H9 (cell line): ENCODE measurements around the gene RORB. TPM values are rescaled to one million over a fixed set of nuclear protein-coding genes. Genes with fewer than 3 reads are reported as not detected.

ENCODE experiments used
- DNase-seq: peaks from one replicate; pipeline ENCODE4 v3.0.0-alpha.2; 2017
- H2AFZ ChIP-seq: one replicate; pipeline ENCODE4 v1.6.1; 2013; ENCODE audit warnings: mild to moderate bottlenecking, low read length, control low read depth, moderate library complexity
- H2AK5ac ChIP-seq: 2 replicates; pipeline ENCODE4 v1.6.1; 2013; ENCODE audit warnings: low read length, control low read depth, mixed read lengths; ENCODE audit not compliant: insufficient read length
- H2BK120ac ChIP-seq: one replicate; pipeline ENCODE4 v1.6.1; 2013; ENCODE audit warnings: low read depth, mild to moderate bottlenecking, low read length, control low read depth, inconsistent platforms; ENCODE audit not compliant: poor library complexity, severe bottlenecking
- H2BK12ac ChIP-seq: 2 replicates; pipeline ENCODE4 v1.6.1; 2013; ENCODE audit warnings: low read length, control low read depth, mixed read lengths, low read depth; ENCODE audit not compliant: insufficient read length
- H2BK15ac ChIP-seq: 2 replicates; pipeline ENCODE4 v1.6.1; 2013; ENCODE audit warnings: low read depth, low read length, control low read depth
- H2BK20ac ChIP-seq: one replicate; pipeline ENCODE4 v1.6.1; 2013; ENCODE audit warnings: low read depth, mild to moderate bottlenecking, low read length, control low read depth, inconsistent platforms; ENCODE audit not compliant: poor library complexity, severe bottlenecking
- H2BK5ac ChIP-seq: 2 replicates; pipeline ENCODE4 v1.6.1; 2013; ENCODE audit warnings: low read length, control low read depth, mixed read lengths; ENCODE audit not compliant: insufficient read length
- H3K14ac ChIP-seq: 2 replicates; pipeline ENCODE4 v1.6.1; 2013; ENCODE audit warnings: low read length, control low read depth; ENCODE audit not compliant: insufficient read depth
- H3K18ac ChIP-seq: 2 replicates; pipeline ENCODE4 v1.6.1; 2013; ENCODE audit warnings: low read depth, mild to moderate bottlenecking, mixed read lengths, low read length, control low read depth; ENCODE audit not compliant: insufficient read length
- H3K23ac ChIP-seq: 2 replicates; pipeline ENCODE4 v1.6.1; 2013; ENCODE audit warnings: low read length, control low read depth, mixed read lengths, low read depth; ENCODE audit not compliant: insufficient read length
- H3K23me2 ChIP-seq: 2 replicates; pipeline ENCODE4 v1.6.1; 2013; ENCODE audit warnings: low read depth, mild to moderate bottlenecking, mixed read lengths, low read length, control low read depth; ENCODE audit not compliant: insufficient read length, poor library complexity, severe bottlenecking
- H3K27ac ChIP-seq: 2 replicates; pipeline ENCODE4 v1.5.1; 2013; ENCODE audit warnings: low read length, control low read depth, mixed read lengths, low read depth; ENCODE audit not compliant: insufficient read length
- H3K27me3 ChIP-seq: 2 replicates; pipeline ENCODE4 v1.6.1; 2013; ENCODE audit warnings: low read length, control low read depth, inconsistent platforms; ENCODE audit not compliant: insufficient read depth
- H3K4ac ChIP-seq: 2 replicates; pipeline ENCODE4 v1.6.1; 2013; ENCODE audit warnings: low read depth, mild to moderate bottlenecking, control low read depth, inconsistent platforms, low read length, moderate library complexity
- H3K4me1 ChIP-seq: 2 replicates; pipeline ENCODE4 v1.6.1; 2013; ENCODE audit warnings: low read length, control low read depth, inconsistent platforms; ENCODE audit not compliant: insufficient read depth
- H3K4me2 ChIP-seq: 2 replicates; pipeline ENCODE4 v1.6.1; 2013; ENCODE audit warnings: low read length, control low read depth, mixed read lengths; ENCODE audit not compliant: insufficient read length, insufficient read depth
- H3K56ac ChIP-seq: 2 replicates; pipeline ENCODE4 v1.6.1; 2013; ENCODE audit warnings: low read depth, mild to moderate bottlenecking, mixed read lengths, low read length, control low read depth; ENCODE audit not compliant: insufficient read length
- H3K79me1 ChIP-seq: 2 replicates; pipeline ENCODE4 v1.6.1; 2013; ENCODE audit warnings: low read depth, mild to moderate bottlenecking, moderate library complexity, low read length, control low read depth, inconsistent platforms; ENCODE audit not compliant: insufficient read depth, poor library complexity, severe bottlenecking
- H3K79me2 ChIP-seq: 2 replicates; pipeline ENCODE4 v1.6.1; 2013; ENCODE audit warnings: low read length, control low read depth, inconsistent platforms; ENCODE audit not compliant: insufficient read depth
- H3K9ac ChIP-seq: 2 replicates; pipeline ENCODE4 v1.6.1; 2013; ENCODE audit warnings: low read length, control low read depth, mixed read lengths; ENCODE audit not compliant: insufficient read length; ENCODE audit errors: extremely low read depth
- H3K9me3 ChIP-seq: one replicate; pipeline ENCODE4 v1.6.1; 2013; ENCODE audit warnings: low read depth, low read length, inconsistent platforms; ENCODE audit not compliant: control insufficient read depth
- H3T11ph ChIP-seq: one replicate; pipeline ENCODE4 v1.6.1; 2013; ENCODE audit warnings: mild to moderate bottlenecking, low read length, control low read depth, inconsistent platforms
- H4K20me1 ChIP-seq: one replicate; pipeline ENCODE4 v1.6.1; 2013; ENCODE audit not compliant: control insufficient read depth, insufficient read length, insufficient read depth
- H4K5ac ChIP-seq: 2 replicates; pipeline ENCODE4 v1.6.1; 2013; ENCODE audit warnings: low read depth, mild to moderate bottlenecking, mixed read lengths, low read length, control low read depth; ENCODE audit not compliant: insufficient read length
- H4K8ac ChIP-seq: replicated peaks from 2 replicates; pipeline ENCODE4 v1.6.1; 2013; ENCODE audit warnings: low read length, control low read depth, mixed read lengths, low read depth; ENCODE audit not compliant: insufficient read length
- H4K91ac ChIP-seq: 2 replicates; pipeline ENCODE4 v1.6.1; 2013; ENCODE audit warnings: low read depth, mild to moderate bottlenecking, moderate library complexity, mixed read lengths, low read length, control low read depth; ENCODE audit not compliant: insufficient read length
- H3K27ac Mint-ChIP-seq, 3 experiments: 2 replicates in 2 of 3; 3 replicates in 1 of 3; pipeline ENCODE4 v1.8.0; 2020 to 2021; ENCODE audit warnings: mixed read lengths in 3 of 3, mild to moderate bottlenecking in 1 of 3, moderate library complexity in 1 of 3
- H3K27me3 Mint-ChIP-seq: 2 replicates; pipeline ENCODE4 v1.8.0; 2021; ENCODE audit warnings: low read depth, mild to moderate bottlenecking, moderate library complexity, mixed read lengths
- H3K36me3 Mint-ChIP-seq, 3 experiments: 2 replicates in 2 of 3; 3 replicates in 1 of 3; pipeline ENCODE4 v1.8.0; 2020 to 2021; ENCODE audit warnings: low read depth in 3 of 3, mixed read lengths in 3 of 3; ENCODE audit not compliant: insufficient read depth in 1 of 3
- H3K4me1 Mint-ChIP-seq, 2 experiments: 2 replicates each; pipeline ENCODE4 v1.8.0; 2020; ENCODE audit warnings: mixed read lengths in 2 of 2
- H3K4me3 Mint-ChIP-seq, 2 experiments: 2 replicates in 1 of 2; 3 replicates in 1 of 2; pipeline ENCODE4 v1.8.0; 2020 to 2021; ENCODE audit warnings: mild to moderate bottlenecking in 2 of 2, mixed read lengths in 2 of 2, moderate library complexity in 1 of 2
- H3K9me3 Mint-ChIP-seq, 2 experiments: 2 replicates in 1 of 2; 3 replicates in 1 of 2; pipeline ENCODE4 v1.8.0; 2020; ENCODE audit warnings: mild to moderate bottlenecking in 2 of 2, mixed read lengths in 2 of 2, moderate library complexity in 1 of 2
- CTCF ChIP-seq: fragments of 200-600 bp; sonication (generic); conservative IDR thresholded peaks from 3 replicates; pipeline ENCODE4 v1.8.0; 2021; ENCODE audit warnings: antibody characterized with exemption, mild to moderate bottlenecking
- WGBS: extraction: QIAGEN DNeasy Blood & Tissue Kit; methylation state at CpG from one replicate; pipeline ENCODE4 v1.1.7; 2013; ENCODE audit warnings: missing lambda C conversion rate, low lambda C conversion rate, mixed read lengths; ENCODE audit not compliant: insufficient read length; ENCODE audit errors: extremely low coverage; 5-methylcytosine and 5-hydroxymethylcytosine counted together
- total RNA-seq: library from RNA; stranded (reverse); gene quantifications from 2 replicates; pipeline ENCODE4 v1.2.1, GENCODE V29; 2021

RORB gene
- total RNA-seq, 1 experiment from 2014 or later, result 0.31 TPM

DNA sequence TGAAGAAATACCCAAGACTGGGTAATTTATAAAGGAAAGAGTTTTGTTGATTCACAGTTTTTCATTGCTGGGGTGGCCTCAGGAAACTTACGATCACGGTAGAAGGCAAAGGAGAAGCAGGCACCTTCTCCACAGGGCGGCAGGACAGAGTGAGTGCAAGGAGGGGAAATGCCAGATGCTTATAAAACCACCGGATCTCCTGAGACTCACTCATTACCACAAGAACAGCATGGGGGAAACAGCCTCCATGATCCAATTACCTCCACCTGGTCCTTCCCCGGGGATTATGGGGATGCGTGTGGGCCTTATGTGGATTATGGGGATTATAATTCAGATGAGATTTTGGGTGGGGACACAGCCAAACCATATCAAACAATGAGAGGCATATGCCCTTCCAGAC lies 18.5 kb upstream of the RORB start:
- Histone ChIP-seq H3K23ac (no peak overlapping the region), H2BK20ac (no peak overlapping the region), H3K79me1 (no peaks in the 10 kb centered on the region), H2BK120ac (no peak overlapping the region), H3K4me1 (no peaks in the 10 kb centered on the region; the same call in 1 of the 2 replicates), H4K5ac (no peak overlapping the region), H3K23me2 (no peaks in the 10 kb centered on the region), H2AK5ac (no peak overlapping the region), H4K20me1 (no peaks in the 10 kb centered on the region), H3K4ac (no peak overlapping the region), H3K79me2 (no peaks in the 10 kb centered on the region), H2BK15ac (no peak overlapping the region), H3K4me2 (no peak overlapping the region), H4K91ac (no peak overlapping the region), H3K14ac (no peak overlapping the region), H2BK5ac (no peak overlapping the region), H3K9me3 (no peaks in the 10 kb centered on the region), H3K27me3 (no peaks in the 10 kb centered on the region), H3K56ac (no peak overlapping the region), H3K18ac (no peak overlapping the region), H4K8ac (no peak overlapping the region), H3T11ph (no peak overlapping the region), H2AFZ (no peak overlapping the region), H3K9ac (no peak overlapping the region), H3K27ac (no peak overlapping the region), H2BK12ac (no peak overlapping the region)
- peaks cover 2 to 5% of the 10 kb centered on the region in 2 experiments; a peak in 1 of 4 replicates for H3K4me1 Mint-ChIP-seq
- H3K4me3 Mint-ChIP-seq, result no peak overlapping the region
- WGBS, result no CpG with 5 or more reads among the region's 6 CpGs
- peaks cover 23 to 25% of the 10 kb centered on the region in 2 experiments for H3K9me3 Mint-ChIP-seq
- peaks cover 14 to 23% (median 20%) of the 10 kb centered on the region in 3 experiments; a peak in 6 of 7 replicates for H3K36me3 Mint-ChIP-seq
- DNase-seq, result no peak
- no peak overlapping the region for H3K27ac Mint-ChIP-seq
- H3K27me3 Mint-ChIP-seq, result peaks cover 3% of the 10 kb centered on the region
- TF ChIP-seq CTCF, result no peak
